Measurements from ENCODE around the gene UST.

Gene UST

GRCh38 chr6:149062653-149063348 is 316.0 kb downstream of the UST start:
- in situ Hi-C loops (cut with HindIII; ENCODE audit: low pct_ligation_motif_present, low sequenced_read_pairs), result no loop called here
- DNase-seq, result no peak

GRCh38 chr6:149063468-149063867 is 316.6 kb downstream of the UST start:
- in situ Hi-C loops (cut with HindIII; ENCODE audit: low pct_ligation_motif_present, low sequenced_read_pairs), result no loop called here
- no peaks in the 10 kb centered on the region for H3K27me3 ChIP-seq (replicated peaks)
- H3K4me3 ChIP-seq (ENCODE audit: low read depth, low read length), result no peak overlapping the region
- no peak for DNase-seq
- no peak overlapping the region for H3K27ac ChIP-seq
- no peaks in the 10 kb centered on the region for H3K36me3 ChIP-seq (replicated peaks)
- no peak for TF ChIP-seq CTCF (IDR thresholded peaks at IDR 0.05; ENCODE audit: low read depth, low read length, missing control alignments)

More at GRCh38 chr6:149062653-149063348, 316.0 kb downstream of the UST start:
- Histone ChIP-seq H3K27me3 (replicated peaks) (no peaks in the 10 kb centered on the region), H3K27ac (no peak overlapping the region), H3K4me3 (ENCODE audit: low read depth, low read length) (no peak overlapping the region), H3K36me3 (replicated peaks) (no peaks in the 10 kb centered on the region)
- TF ChIP-seq CTCF (IDR thresholded peaks at IDR 0.05; ENCODE audit: low read depth, low read length, missing control alignments), result no peak

DNA sequence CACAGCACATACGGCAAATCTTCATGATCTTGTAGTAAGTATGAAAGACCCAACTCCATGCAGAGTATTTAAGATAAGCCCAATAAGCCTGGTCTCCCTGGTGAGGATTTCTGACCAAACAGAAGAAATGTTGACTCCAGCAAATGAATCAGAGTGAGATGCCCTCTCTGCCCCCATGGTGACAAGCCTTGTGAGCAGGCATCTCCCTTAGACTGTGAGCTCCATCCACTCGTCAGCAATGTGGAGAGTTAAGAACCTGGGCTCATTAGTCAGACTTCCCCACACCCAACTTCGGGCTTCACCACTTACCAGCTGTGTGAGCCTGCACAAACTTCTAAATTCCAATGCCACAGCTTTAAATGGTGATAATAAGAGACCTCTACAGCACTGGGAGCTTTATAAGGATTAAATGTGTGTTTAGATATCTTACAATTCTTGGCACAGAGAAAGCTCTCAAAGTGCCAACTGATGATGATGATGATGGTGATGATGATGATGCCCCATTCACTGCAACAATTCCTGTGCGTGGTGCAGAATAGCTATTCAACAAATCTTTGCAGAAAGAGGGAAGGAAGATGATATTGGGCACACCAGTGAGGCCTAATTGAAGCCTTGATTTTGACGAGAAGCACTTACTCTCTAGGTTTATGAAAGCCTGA is 317.3 kb downstream of the UST start:
- Histone ChIP-seq H3K27ac (no peak overlapping the region), H3K36me3 (replicated peaks) (no peaks in the 10 kb centered on the region), H3K4me3 (ENCODE audit: low read depth, low read length) (no peak overlapping the region), H3K27me3 (replicated peaks) (no peaks in the 10 kb centered on the region)
- in situ Hi-C loops (cut with HindIII; ENCODE audit: low pct_ligation_motif_present, low sequenced_read_pairs), result no loop called here
- no peak for DNase-seq
- TF ChIP-seq CTCF (IDR thresholded peaks at IDR 0.05; ENCODE audit: low read depth, low read length, missing control alignments), result no peak

- Histone ChIP-seq H3K27ac (no peak overlapping the region), H3K27me3 (replicated peaks) (no peaks in the 10 kb centered on the region), H3K36me3 (replicated peaks) (no peaks in the 10 kb centered on the region), H3K4me3 (ENCODE audit: low read depth, low read length) (no peak overlapping the region)
- in situ Hi-C loops (cut with HindIII; ENCODE audit: low pct_ligation_motif_present, low sequenced_read_pairs), result no loop called here
- no peak for TF ChIP-seq CTCF (IDR thresholded peaks at IDR 0.05; ENCODE audit: low read depth, low read length, missing control alignments)
- DNase-seq, result no peak
Measured at GRCh38 chr6:149064660-149065015, 317.8 kb downstream of the UST start.

GRCh38 chr6:149065121-149065520 is 318.3 kb downstream of the UST start:
- DNase-seq, result no peak
- in situ Hi-C loops (cut with HindIII; ENCODE audit: low pct_ligation_motif_present, low sequenced_read_pairs), result no loop called here
- H3K36me3 ChIP-seq (replicated peaks), result no peaks in the 10 kb centered on the region
- no peak for TF ChIP-seq CTCF (IDR thresholded peaks at IDR 0.05; ENCODE audit: low read depth, low read length, missing control alignments)
- no peaks in the 10 kb centered on the region for H3K27me3 ChIP-seq (replicated peaks)
- no peak overlapping the region for H3K4me3 ChIP-seq (ENCODE audit: low read depth, low read length)
- no peak overlapping the region for H3K27ac ChIP-seq
